Liver (tissue), 2 donors: ENCODE measurements around the gene ACCSL.

Experiments used
- YY1 ChIP-seq: IDR thresholded peaks from 2 replicates; pipeline ENCODE4 v1.6.1; 2016; ENCODE audit warnings: antibody characterized with exemption, mild to moderate bottlenecking
- TF ChIP-seq, protein P1 (sequence below): fragments of 150-350 bp; IDR thresholded peaks from 2 replicates; pipeline ENCODE4 v1.5.1; 2017; ENCODE audit warnings: improper control_type of control experiment, low read depth, low read length; ENCODE audit not compliant: missing input control
- TF ChIP-seq, protein P2 (sequence below): IDR thresholded peaks from 2 replicates; pipeline ENCODE4 v1.6.1; 2016; ENCODE audit warnings: antibody characterized with exemption
- donor health status: healthy.

DNA sequence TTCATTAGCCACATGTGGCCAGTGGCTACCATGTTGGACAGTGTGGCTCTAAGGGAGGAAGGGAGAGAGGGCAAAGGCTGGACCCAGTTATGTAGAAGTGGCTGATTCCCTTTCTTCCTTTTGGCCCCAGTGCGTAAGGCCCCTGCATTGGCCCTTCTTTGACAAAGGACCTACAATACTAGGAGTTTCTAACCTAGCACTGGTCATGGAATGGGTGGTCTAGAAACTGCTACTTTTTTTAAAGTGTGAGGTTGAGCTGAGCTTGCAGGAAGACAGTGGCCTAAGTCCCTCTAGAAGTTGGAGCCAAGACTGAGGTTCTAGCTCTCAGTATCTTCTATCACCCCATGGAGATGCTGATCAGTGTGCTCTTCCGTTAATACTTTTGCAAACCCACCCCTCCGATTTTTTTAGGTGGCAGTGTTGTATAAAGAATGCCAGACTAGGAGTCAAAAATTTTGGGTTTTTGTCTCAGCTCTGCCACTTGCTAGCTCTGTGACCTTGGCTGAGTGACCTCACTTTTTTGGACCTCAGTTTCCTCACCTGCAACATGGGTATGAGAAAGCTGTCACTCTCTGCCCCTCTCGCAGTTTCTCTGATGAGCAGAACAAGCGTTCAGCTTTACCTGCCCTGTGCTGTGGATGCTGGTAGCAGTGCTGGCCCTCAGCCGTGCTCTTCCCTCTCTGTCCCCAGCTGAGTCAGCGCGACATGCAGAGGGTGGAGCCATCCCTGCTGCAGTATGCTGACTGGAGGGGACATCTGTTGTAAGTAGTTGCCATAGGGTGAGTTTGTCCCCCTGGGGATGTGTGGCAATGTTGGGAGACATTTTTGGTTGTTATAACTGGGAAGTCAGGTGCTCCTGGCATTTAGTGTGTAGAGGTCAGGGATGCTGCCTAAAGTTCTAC, 25.2 kb downstream of the ACCSL start:
- TF ChIP-seq, protein P1, sequence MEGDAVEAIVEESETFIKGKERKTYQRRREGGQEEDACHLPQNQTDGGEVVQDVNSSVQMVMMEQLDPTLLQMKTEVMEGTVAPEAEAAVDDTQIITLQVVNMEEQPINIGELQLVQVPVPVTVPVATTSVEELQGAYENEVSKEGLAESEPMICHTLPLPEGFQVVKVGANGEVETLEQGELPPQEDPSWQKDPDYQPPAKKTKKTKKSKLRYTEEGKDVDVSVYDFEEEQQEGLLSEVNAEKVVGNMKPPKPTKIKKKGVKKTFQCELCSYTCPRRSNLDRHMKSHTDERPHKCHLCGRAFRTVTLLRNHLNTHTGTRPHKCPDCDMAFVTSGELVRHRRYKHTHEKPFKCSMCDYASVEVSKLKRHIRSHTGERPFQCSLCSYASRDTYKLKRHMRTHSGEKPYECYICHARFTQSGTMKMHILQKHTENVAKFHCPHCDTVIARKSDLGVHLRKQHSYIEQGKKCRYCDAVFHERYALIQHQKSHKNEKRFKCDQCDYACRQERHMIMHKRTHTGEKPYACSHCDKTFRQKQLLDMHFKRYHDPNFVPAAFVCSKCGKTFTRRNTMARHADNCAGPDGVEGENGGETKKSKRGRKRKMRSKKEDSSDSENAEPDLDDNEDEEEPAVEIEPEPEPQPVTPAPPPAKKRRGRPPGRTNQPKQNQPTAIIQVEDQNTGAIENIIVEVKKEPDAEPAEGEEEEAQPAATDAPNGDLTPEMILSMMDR: no peak
- TF ChIP-seq YY1: no peak
- TF ChIP-seq, protein P2, sequence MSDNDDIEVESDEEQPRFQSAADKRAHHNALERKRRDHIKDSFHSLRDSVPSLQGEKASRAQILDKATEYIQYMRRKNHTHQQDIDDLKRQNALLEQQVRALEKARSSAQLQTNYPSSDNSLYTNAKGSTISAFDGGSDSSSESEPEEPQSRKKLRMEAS: no peak
